Kidney capillary endothelial cell (primary cell): Measurements from ENCODE around the gene CDH3.
A peak's percentile ranks its signal among the peaks of the same experiment; 100 is the strongest.

ENCODE experiments used
- DNase-seq: peaks from one replicate; pipeline ENCODE4 v3.0.0-alpha.2; 2018; ENCODE audit warnings: low spot score

CDH3 gene

DNA sequence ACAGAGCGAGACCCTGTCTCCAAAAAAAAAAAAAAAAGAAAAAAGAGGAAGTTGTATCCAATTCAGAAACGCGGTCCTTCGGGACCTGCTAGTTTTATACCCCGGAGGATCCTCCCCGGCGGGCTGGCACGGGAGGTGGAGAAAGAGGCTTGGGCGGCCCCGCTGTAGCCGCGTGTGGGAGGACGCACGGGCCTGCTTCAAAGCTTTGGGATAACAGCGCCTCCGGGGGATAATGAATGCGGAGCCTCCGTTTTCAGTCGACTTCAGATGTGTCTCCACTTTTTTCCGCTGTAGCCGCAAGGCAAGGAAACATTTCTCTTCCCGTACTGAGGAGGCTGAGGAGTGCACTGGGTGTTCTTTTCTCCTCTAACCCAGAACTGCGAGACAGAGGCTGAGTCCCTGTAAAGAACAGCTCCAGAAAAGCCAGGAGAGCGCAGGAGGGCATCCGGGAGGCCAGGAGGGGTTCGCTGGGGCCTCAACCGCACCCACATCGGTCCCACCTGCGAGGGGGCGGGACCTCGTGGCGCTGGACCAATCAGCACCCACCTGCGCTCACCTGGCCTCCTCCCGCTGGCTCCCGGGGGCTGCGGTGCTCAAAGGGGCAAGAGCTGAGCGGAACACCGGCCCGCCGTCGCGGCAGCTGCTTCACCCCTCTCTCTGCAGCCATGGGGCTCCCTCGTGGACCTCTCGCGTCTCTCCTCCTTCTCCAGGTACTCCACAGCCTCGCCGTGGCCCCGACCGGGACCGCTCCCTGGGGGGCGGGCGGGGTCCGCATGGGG is at the start of gene CDH3:
Gene CDH3 (plus strand): TSS at position 596 of the 779 bp plus-strand sequence. CDS start 70 bp downstream, at position 666.
- no peak for DNase-seq

DNA sequence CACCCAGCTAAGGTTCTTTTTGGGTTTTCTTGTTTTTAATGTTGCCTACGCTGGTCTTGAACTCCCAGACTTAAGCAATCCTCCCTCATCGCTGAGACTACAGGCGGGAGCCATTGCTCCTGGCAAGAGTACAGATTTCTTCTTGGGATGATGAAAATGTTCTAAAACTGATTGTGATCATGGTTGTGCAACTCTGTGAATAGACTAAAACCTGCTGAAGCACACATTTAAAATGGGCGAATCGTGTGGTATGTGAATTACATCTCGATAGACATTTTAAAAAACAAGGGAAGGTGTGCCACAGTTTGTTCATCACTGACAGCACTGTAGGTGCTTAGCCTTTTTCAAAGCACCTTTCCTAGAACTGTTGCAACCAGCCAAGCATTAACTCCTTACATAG is 48.8 kb upstream of the CDH3 start:
- no peak for DNase-seq

DNA sequence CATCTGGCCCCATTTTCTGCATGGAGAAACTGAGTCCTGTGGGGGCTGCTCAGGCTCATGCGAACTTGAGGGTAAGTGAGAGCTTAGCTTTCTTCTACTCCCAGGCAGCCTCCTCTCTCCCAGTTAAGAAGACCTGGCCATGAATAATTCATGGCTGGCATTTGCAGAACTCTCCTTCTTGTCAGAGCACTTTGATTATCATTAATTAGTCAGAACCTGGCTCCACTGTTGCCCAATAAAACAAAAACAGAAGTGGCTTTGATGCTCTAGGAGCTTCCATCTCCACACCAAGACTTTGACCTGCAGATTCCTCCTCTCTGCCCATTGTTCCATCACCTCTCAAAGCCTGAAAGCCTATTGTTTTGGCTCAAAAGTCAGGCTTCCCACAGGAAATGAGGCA is 45.5 kb upstream of the CDH3 start:
- DNase-seq = no peak

DNA sequence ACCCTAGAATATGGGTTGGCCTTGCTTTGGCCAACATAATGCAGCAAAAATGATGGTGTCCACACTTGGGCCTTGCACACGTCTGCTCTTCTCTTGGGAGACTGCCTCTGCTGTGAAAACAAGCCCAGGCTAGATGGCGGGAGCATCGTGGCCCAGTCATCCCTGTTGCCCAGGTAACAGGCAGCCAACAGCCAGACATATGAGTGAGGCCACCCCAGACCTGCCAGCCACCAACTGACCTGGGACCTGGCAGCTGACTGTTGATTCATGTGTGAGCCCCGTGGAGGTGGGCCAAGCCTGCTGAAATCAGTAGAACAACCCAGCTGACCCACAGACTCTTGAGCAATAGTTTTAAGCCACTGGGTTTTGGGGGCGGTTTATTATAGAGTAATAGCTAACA is 39.4 kb upstream of the CDH3 start:
- DNase-seq = no peak

DNA sequence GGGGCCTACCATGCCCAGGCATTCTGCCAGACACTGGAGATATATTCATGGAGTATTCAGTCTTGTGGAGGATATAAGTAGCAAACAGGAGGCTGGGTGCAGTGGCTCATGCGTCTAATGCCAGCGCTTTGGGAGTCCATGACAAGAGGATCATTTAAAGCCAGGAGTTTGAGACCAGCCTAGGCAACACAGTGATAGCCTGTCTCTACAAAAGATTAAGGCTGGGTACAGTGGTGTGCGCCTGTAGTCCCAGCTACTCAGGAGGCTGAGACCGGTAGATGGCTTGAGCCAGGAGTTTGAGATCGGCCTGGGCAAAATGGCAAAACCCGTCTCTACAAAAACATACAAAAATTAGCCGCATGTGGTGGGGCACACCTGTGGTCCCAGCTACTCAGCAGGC is 37.7 kb upstream of the CDH3 start:
- DNase-seq = no peak

DNA sequence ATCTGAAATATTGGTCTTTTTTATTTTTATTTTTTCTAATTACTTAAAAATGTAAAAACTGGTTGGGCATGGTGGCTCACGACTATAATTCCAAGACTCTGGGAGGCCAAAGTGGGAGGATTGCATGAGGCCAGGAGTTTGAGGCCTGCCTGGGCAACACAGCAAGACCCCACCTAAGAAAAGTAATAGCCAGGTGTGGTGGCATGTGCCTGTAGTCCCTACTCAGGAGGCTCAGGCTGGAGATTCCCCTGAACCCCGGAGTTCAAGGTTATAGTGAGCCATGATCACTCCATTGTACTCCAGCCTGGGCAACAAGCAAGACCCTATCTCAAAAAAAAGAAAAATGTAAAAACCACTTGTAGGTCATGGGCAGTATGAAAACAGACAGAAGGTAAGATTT is 36.8 kb upstream of the CDH3 start:
- DNase-seq = no peak

DNA sequence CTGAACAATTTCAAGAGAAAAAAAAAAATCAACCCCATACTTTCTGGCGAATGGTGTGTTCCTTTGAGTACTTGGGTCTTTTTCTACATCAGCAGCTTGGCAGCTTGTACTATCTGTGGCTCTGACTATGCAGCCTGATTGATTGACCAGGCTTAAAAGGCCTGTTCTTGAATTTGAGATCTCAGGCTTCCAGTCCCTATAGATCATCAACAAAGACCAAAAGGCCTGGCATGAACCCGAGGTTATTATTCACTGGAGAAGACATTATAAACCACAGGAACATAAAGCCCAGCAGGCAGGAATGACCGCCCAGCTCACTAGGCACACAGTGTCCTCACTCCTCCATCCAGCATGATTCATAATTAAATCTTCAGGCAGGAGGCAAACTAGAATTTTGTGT is 32.1 kb upstream of the CDH3 start:
- DNase-seq = no peak

DNA sequence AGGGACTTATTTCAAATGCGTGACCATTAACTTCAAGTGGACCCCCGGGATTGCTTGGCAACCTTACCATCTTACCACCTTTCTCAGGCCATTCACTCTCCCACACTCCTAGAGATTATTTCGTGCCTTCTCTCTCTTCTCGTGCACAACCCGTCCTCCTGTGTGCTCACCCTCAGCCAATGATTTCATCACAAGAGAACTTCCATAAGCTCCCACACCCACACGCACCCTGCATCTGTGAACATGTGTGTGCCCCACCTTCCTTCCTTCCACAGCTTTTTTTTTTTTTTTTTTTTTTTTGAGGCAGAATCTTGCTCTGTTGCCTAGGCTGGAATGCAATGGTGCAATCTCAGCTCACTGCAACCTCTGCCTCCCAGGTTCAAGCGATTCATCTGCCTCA is 27.4 kb upstream of the CDH3 start:
- DNase-seq = no peak

DNA sequence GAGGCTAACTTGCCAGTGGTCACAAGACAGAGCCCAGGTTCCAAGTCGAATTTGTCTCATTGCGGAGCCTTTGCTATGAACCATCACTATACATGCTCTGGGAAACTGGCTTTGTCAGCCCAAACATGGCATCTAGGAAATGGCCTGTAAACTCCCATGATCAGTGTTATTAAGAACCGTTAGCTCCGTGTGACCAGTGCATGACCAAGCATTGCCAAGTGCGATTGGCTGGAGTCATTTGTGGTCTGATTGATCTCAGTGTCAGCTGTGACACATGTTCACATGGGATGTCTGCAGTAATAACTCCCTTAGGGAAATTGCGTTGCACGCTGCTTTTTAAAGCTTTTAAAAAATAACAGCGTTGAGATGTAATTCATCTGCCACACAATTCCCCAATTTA is 18.6 kb upstream of the CDH3 start:
- no peak for DNase-seq

DNA sequence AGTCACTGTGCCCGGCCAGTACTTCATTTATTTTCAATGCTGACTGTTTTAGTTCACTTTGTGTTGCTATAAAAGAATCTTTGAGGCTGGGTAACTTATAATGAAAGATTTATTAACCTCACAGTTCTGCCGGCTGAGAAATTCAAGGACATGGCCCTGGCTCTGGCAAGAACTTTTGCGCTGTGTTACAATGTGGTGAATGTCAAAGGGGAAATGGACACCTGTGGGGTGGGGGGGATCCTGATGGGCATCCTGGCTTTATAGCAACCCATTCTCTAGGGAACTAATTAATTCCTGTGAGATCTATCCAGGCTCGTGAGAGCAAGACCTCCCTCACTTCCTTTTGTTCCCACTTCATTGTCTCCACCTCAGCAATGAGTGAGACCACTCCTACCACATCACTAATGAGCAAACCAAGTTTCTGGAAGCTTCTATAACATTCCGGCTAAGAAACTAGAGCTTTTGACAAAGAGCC is 17.1 kb upstream of the CDH3 start:
- no peak for DNase-seq

DNA sequence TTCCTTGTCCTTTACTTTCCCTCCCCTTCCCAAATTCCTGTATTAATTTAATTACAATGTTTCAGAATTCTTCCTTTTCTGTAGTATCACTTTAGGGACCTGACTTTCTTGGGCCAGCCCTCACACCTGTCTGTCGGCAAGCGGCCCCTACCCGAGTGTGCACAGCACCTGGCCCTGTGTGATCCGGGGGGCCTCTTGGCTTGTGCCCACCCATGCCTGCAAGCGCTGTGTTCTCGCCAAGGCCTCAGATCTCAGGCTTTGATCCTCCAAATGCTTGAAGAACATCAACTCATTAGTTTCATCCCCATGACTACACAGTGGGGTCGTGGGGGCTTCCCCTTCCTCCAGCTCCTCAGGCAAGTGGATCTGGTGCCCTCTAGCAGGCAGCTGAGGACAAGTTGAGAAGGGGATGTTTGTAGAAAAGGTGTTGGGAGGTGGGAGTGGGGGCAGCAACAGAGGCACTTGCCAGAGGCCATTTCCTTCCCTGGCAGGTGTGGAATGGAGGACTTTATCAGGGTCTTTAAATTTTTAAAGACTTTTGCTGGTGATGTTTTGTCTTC is 15.7 kb upstream of the CDH3 start:
- no peak for DNase-seq

DNA sequence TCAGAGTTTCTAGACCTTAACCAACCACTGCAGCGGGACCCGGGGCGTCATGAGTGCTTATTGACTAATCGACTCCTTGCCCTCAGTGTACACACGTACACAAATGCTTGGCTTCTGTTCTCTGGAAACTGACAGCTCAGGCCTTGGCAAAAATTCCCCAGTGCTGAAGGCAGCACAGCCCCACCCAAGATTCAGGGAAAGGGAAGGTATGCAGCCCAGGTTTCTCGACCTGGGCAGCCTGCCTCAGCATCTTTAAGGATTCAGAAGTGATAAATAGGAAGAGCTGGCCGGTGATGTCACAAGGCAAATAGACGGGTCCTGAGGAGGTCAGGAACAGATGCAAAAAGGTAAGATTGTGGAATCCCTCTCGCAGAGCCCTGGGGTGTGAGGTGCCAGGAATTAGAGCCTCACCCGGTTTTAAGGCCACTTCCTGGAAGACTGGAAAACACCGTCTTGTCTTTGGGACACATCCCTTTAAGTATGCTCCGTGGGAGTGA is 9.0 kb upstream of the CDH3 start:
- DNase-seq = no peak

DNA sequence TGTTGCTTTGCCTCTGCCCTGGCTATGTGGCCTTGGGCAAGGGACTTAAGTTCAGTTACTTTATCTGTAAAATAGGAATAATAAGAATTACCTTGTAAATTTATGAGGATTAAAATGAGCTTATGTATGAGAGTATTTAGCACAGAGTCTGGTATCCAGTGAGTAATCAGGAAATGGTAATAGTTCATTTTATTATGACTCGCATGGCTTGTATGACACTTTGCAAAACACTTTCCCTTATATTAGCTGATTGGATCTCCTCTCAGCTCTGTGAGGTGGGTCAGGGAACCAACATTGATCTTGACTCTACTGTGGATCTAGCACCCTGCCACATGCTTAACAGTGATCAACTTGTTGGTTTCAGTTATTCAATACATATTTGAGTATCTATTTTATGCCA is 8.3 kb upstream of the CDH3 start:
- peak; percentile 21 for DNase-seq

DNA sequence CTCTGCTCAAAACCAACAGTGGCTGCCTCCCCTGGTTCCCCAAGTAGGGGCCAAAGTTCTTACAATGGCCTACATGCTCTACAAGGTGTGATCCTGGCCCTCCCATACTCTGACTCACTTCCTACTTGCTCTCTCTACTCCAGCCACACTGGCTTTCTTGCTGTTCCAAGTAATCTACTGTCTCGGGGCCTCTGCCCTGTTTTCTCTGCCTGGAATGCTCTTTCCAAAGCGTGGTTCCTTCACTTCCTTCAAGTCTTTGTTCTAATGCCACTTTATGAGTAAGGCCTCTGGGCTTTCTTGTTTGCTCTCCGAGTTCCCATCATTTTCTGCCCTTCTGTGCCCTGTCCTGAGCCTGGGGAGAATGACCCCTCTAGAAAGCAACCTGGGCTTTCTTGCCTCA is 4.1 kb upstream of the CDH3 start:
- DNase-seq = peak; percentile 9

DNA sequence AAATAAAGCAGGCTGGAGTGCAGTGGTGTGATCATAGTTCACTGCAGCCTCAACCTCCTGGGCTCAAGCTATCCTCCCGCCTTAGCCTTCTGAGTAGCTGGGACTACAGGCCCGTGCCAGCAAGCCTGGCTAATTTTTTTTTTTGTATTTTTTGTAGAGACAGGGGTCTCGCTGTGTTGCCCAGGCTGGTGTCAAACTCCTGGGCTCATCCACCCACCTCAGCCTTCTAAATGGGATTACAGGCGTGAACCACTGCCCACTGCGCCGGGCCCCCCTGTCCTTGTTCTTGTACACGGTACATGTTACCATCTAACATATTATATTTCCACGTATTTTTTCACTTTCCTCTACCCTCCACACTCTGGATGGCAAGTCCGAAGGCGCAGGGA is 3.1 kb upstream of the CDH3 start:
- DNase-seq = no peak

DNA sequence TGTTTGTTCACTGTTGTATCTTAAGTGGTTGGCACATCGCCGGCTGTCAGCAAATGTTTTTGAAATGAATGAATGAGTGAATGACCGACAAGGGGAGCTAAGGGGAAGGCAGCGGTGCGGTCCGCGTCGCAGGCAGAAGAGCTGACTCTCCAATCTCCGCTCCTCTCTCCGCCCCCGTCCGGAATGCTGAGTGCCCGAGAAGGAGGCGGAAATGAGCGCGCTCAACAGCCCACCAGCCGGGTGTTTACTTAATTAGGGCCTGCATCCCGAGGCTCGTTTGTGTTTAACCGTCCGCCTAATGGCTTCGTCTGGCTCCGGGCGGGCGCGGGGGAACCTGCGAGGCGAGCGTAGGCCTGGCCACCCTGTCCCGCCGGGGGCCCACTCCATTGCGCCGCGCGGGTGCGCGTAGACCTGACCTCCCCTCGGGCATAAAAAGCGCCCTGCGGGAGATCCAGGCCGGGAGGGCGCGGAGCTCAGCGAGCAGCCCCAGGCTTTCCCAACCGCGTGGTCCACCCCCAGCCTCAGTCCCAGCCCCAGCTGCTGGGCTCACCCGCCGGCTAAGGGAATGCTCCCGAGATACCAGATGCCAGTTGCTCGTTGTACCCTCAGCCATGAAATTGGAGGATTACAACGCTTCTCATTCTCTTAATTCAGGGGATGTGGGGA is 2.5 kb upstream of the CDH3 start:
- peak; percentile 15 for DNase-seq

DNA sequence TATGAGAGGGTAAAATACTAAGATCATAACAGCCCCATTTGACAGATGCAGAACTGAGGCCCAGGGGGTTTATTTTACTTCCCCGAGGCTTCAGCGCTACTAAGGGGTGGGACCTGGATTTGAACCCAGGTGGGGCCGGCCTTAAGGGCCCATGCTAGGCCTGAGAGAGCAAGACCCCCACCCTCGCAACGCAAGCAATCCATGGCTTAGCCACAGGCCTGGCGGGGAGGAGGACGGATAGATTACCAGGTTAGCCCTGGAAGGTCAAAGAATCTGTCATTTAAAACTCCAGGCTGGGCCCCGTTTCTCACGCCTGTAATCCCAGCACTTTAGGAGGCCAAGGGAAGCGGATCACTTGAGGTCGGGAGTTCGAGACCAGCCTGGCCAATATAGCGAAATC is 1.9 kb upstream of the CDH3 start:
- no peak for DNase-seq

DNA sequence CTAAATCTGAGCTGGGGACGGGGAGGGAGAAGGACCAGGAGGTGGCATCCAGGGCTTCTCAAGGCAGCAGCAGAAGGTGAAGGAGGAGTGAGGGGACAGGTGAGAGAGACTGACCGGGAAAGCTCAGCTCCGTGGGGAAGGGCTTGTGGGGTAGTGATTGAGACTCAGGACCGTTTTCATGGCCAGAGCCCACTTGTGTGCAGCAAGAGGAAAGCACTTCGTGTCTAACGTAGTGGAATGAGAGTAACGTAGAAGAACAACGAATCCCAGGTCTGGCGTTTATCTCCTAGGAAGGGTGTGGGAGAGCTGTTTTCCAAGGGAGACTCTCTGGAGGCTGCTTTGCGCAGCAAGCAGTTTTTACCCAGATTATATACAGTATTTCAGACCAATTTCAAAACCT is 1.3 kb upstream of the CDH3 start:
- DNase-seq = no peak

DNA sequence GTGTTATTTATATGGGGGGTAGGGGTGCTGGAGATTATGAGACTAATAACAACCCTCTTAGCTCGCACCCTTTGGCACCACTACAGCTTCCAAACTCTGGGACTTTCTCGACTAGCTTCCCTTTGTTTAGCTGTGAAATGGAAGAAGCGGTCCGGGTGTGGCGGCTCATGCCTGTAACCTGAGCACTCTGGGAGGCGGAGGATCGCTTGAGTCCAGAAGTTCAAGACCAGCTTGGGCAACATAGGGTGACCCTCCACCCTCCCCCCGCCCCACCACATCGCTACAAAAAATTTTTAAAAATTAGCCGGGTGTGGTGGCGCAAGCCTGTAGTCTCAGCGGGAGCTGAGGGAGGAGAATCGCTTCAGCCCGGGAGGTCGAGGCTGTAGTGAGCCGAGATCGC is 814 bp upstream of the CDH3 start:
- DNase-seq = no peak

DNA sequence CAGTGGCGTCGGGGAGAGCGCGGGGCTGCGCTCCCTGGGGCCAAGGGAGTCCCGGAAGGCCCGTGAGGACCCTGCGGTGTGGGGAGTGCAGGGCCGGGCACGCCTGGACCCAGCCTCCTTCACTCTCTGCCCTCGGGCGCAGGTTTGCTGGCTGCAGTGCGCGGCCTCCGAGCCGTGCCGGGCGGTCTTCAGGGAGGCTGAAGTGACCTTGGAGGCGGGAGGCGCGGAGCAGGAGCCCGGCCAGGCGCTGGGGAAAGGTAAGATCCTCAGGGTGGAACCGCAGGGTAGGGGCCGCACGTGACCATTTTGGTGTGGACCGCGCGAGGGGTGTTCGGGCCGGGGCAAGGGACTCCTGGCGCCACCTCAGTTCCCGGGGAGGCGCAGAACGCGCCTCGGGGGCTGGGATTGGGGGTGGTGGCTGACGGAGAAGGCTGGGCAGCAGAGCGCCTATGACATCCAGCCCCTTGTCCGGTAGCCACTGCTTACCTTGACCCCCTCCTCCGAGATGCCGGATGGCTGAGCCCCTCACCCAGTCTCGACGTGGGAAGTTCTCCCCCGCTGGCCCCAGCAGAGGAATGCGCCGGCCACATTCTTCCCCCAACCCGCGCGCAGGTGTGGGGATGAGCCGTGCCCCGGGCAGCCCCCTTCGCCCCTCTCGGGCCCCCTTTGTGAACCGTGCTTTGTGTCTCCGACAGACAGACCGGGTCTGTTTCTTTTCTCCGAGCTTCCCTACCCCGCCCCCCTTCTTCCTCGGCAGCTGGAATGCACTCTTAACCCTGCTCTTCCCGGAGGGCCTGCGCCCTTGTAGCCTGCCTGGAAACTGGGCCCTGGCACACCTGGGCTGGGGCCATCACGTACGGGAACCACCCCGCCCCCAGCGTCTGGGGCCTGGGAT is 631 bp downstream of the CDH3 start:
- no peak for DNase-seq

DNA sequence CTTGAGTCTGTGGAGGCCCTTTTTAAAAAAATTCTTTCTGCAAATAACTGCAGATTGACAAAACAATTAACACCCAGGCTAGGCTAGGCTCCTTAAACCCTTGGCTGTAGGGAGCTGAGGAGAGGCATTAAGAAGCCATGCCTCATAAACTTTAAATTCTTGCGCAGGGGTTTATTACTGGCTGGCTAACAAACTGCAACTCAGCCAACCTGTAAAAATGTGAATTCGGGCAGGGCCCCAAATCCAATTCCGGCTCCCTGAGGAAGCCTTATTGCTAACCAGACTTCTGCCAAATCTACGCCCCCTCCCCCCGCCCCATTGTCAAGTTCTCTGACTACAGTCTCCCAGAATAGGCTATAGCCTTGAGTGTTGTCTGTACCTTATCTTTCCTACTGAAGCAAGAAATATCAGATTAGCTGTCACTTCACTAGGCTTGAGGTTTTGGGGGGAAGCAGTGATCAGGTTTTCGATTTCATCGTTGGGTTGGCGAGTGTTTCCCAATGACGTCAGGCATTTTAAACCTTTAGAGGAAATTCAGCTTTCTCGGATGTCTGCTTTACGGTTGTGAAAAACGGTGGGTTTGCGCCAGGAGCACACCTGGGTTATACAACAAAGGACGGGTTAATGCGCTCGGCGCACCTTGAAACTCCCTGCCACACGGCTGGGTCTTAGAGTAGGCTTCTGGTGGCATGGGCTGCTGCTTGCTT is 2.0 kb downstream of the CDH3 start:
- DNase-seq = no peak

DNA sequence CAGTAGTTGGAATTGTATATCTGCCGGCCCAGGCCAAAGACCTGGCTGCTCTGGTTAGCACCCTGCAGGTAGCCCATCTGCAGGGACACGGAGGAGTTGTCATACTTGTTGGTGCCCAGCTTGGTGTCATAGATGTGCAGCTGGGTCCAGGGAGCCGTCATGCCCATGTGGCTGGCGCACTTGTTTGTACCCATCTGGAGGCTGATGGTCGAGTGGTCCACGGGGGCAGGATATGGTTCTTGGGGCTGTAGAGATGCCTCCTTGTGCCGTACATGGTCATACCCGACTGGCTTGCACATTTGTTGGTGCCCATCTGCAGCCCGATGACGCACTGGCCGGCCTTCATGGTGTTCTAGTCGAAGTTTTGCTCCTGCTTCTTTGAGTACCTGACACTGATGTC is 6.0 kb downstream of the CDH3 start:
- DNase-seq = no peak
